AML-193 (cell line): Measurements from ENCODE around the gene CSNK2A1.
"Not testable (repeated sequence)": the region's sequence is repeated elsewhere in the genome, so short reads cannot be mapped to it uniquely, and the experiment has no call there.

Experiments used
- DNase-seq, 2 experiments: peaks; one replicate each; lab custom pipeline; 2025; lab: John Stamatoyannopoulos, UW

The CSNK2A1 gene

DNA sequence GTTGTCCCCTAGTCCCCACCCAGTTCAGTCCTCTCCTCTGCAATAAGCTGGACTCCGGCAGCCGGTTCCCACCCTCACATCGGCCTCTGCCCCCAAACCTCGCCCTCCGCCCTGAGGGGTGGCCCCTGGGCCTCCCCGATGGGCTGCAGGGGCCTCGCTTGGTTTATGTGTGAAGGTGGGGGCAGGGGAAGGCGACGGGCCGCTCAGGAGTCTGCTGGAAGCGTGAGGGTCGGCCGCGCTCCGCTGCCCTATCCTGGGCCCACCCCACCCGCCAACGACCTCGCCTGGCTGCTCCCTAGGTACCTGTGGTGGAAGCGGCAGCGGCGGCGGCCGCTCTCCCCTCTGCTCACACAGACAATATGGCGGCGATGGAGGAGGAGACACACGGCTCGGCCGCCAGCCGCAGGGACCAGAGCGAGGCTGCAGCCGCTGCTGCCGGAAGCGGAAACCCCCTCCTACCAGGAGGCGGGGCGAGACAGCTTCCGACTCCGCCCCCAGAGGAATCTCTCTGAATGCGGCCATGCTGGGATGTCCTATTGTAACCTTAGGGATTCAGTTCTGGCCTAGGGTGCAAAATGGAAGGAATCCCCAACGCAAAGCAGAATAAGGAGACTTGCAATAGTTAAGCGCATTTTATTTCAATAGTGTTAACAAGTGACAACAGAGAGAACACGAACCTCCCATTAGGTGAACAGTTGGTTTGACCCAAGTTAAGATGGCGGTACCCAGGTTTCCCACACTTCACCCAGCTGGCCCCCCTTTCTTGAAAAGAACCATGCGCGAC is at the start of gene CSNK2A1:
Gene CSNK2A1, minus strand, starts transcription at position 422 of the 784 bp plus-strand sequence. CDS start 35,239 bp downstream, outside the sequence.
- DNase-seq, result peak; percentile 88 to 89

DNA sequence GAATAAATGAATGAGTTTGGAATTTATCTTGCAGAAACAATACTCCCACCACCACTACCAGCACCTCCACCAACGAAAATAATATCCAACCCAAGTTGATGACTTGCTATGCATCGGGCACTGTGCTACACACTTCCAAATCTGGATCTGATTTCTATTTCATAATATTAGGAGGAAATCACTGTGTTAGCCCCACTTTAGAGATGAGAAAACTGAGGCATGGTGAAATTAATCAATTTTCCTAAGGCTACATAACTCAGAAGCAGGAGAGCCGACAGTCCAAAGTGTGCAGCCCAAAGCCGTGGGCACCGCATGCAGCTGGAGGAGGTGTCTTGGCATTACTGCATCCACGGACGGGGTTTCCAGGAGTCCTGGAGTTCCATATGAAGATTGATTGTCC is 48.9 kb upstream of the CSNK2A1 start:
- DNase-seq, result no peak

DNA sequence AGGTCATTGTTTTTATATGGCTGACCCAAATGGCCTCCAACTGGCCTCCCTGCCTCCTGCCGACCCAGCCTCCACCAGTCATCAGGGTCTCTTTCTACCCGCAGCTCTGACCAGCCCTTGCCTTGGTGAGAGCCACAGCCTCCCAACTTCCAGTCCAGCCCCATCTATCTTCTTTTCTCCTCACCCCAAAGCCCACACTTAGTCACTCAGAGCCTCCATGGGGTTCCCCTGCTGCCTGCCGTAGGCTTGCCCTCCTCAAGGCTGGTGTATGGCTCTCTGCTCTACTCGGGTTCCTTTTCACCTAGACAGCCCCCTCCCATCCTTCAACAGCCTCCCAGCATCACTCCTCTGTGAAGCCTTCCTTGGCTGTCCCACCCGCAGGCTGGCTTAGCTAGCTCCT is 48.4 kb upstream of the CSNK2A1 start:
- DNase-seq, result no peak

DNA sequence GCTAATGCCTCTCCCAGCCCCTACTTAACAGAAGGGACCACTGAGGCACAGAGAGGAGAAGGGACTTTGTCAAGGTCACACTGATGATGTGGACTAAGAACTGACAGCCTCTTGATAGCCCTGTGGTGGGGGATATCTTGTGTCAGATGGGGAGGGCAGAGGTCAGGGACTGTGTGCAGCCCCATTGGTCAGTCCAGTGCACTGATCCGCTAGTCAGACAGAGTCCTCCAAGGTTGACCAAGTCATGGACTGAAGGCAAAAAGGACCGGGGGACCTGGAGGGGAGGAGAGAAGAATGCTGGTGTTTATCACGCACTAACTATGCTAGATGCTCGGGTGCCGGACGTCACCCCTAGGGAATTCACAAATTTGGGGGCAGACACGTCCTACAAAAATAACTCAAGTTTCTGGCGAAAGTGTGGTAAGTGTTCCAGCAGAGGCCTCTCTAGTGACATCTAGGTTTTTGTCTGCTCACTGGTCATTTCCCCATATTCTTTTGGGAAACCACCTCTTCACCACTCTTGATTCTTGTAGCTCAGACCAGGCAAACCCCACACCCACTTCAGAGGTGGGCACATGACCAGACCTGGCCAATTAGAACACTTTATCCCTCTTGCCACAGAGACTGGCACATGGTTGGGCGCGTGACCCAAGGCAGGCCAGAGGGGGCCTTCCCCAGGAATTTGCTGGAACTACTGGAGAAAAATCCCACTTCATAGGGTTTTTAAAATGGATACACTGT is 45.5 kb upstream of the CSNK2A1 start:
- no peak for DNase-seq

DNA sequence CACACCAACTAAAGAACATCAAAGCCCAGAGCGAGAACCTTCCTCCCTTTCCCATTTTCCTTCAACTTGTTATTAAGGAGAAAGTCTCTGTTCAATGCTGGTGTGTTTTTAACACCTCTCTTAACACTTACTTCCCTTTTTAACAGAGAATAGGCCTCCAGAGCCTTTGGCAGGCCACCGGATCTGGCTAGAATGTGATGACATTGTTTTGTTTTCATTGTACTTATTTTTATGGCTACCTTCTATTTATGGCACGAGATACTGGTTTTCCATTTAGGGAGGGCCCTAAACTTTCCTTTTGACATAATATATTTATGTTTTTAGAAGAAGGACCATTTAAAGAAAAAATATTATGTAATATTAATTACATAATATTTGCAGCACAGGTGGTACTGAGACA is 44.9 kb upstream of the CSNK2A1 start:
- DNase-seq, result peak in 1 of 2 experiments; percentile 19

DNA sequence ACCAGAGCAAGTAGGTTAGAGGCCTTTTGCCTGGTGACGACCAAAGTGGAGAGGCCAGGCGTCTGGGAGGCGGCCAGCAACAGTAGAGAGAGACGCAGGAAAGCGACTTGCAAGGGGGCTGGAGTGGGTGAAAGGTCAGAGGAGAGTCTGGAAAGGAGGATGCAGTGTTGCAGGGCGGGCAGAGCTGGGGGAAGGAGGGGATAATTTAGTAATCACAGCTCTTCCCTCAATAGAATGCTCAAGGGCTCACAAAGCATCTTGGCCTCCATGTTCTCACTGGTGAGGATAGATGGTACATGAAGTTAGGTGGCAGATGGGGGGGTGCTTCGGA is 41.3 kb upstream of the CSNK2A1 start:
- no peak for DNase-seq

DNA sequence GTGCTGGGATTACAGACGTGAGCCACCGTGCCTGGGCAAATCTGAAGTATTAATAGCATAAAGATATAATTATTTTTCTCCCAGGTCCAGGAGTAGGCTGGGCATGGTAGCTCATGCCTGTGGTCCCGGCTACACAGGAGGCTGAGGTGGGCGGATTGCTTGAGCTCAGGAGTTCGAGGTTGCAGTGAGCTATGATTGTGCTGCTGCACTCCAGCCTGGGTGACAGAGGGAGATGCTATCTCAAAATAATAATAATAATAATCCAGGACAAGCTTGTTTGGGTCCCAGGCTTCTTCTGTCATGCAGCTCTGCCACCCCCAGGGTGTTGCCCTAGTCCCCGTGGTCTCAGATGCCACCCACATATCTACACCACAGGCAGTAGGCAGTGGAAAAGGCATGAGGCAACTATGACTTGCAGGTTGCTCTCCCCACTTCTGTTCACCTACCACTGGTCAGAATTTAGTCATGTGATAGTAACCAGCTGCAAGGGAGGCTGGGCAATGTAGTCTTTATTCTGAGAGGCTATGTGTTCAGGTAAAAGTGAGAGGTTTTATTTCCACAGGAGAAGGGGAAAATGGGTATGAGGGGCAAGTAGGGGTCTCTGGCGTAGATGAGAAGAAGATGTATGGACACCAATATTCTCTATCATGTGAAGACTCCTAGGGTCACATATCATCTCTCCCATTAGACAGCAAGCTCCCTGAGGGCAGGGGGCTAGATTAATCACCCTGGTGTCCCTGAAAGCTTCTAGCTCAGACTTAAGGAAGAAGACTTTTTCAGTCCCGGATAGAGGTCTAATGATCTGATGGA is 40.8 kb upstream of the CSNK2A1 start:
- DNase-seq, result no peak

DNA sequence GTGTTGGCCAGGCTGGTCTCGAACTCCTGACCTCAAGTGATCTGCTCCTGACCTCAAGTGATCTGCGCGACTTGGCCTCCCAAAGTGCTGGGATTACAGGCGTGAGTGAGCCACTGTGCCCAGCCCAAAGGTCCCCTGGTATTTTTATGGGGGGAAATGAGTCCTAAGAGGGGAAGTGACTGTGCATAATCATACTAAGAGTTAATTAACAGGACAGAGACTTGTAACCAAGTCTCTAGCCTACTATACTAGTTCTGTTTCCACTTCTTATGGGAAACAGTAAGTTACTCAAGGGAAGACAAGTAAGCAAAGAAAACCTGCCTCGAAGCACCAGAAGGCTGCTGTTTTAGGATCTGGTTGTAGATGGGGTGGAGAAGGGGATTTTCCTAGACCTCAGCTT is 38.6 kb upstream of the CSNK2A1 start:
- no peak for DNase-seq

DNA sequence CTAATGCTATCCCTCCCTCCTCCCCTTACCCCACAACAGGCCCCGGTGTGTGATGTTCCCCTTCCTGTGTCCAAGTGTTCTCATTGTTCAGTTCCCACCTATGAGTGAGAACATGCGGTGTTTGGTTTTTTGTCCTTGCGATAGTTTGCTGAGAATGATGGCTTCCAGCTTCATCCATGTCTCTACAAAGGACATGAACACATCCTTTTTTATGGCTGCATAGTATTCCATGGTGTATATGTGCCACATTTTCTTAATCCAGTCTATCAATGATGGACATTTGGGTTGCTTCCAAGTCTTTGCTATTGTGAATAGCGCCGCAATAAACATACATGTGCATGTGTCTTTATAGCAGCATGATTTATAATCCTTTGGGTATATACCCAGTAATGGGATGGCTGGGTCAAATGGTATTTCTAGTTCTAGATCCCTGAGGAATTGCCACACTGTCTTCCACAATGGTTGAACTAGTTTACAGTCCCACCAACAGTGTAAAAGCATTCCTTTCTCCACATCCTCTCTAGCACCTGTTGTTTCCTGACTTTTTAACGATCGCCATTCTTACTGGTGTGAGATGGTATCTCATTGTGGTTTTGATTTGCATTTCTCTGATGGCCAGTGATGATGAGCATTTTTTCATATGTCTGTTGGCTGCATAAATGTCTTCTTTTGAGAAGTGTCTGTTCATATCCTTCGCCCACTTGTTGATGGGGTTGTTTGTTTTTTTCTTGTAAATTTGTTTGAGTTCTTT is 35.5 kb upstream of the CSNK2A1 start:
- not testable (repeated sequence) for DNase-seq

DNA sequence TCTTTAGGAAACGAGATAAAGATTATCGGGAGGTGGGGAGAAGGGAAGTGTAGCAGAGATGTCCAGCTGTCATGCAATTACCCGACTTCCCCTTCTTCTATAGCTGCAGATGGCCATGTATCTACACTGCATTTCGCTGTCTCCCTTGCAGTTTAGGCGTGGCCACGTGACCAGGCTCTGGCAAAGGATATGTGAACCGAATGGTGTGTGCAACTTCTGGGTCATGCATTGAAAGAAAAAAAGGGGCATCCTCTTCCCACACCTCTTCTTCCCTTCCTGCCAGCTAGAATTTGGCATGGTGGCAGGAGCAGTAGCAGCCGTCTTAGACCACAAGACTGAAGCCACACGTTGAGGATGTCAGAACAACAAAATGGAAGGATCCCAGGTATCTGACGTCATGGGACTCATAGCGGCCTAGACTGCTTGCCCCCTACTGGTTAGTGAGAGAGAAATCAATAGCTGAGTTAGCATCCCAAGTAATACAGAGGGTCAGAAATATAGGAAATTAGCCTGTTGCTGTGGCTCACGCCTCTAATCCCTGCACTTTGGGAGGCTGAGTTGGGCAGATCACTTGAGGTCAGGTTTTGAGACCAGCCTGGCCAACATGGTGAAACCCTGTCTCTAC is 33.7 kb upstream of the CSNK2A1 start:
- DNase-seq, result peak; percentile 12 to 29

DNA sequence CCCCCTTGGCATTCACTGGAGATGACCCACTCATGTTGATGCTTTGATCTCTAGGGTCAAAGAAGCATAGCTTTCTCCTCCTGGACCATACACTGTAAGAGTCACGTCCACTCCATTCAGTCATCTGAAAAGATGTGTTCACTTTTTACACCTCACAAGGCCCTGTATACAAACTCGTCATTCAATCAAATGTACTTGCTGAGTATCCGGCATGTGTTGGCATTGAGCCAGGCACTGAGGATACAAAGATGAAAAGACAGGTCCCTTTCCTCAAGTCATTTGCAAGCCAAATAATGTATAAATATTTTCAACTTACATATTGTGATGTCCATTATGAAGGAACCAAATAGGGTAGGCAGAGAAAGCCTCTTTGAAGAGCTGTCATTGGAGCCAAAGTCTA is 32.6 kb upstream of the CSNK2A1 start:
- DNase-seq, result no peak

DNA sequence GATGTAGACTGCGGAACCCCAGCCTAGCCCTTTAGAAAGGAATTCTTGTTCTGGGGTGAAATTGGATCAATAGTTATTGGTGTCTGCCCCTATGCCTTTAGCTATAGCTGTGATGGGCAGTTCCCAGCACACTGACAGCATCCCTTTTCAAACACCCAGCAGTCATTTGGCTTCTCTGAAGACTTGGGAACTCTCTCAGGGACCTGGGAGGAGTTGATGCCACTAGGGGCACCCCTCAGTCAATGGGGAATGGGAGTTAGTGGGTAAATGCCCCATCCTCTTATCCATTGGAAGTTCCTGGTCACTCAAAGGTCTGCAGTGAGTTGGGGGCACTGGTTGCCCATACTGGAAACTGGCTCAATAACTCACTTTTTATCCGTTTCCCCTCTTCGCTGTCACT is 31.6 kb upstream of the CSNK2A1 start:
- no peak for DNase-seq

DNA sequence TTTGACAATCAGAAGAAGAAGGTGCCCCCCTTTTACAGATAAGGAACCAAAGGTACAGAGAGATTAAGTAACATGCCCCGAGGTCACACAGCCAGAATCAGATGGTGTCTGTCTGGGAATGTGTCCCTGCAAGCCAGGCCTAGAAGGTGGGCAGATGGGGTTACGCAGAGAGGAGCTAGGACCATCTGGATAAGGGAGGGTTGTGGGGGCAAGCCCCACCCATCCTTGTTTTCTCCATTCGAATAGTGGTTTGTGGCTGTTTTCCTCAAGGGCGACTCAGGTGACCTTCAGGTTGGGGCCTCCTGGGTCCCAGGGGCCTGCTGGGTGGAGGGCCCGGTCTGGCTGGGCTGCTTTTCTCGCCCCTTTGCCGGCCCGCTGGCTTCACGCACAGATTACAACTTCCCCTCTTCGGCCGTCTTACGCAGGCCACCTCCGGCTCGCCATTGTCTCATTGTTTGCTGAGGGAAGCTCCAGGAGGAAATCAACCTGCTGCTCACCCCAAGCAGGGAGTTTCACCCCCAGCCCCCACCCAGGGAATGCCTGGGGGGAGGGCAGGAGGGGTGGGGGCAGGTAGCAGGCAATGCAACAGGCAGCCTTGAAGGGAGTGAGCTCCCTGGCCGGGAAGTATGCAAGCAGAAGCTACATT is 30.8 kb upstream of the CSNK2A1 start:
- DNase-seq, result no peak

DNA sequence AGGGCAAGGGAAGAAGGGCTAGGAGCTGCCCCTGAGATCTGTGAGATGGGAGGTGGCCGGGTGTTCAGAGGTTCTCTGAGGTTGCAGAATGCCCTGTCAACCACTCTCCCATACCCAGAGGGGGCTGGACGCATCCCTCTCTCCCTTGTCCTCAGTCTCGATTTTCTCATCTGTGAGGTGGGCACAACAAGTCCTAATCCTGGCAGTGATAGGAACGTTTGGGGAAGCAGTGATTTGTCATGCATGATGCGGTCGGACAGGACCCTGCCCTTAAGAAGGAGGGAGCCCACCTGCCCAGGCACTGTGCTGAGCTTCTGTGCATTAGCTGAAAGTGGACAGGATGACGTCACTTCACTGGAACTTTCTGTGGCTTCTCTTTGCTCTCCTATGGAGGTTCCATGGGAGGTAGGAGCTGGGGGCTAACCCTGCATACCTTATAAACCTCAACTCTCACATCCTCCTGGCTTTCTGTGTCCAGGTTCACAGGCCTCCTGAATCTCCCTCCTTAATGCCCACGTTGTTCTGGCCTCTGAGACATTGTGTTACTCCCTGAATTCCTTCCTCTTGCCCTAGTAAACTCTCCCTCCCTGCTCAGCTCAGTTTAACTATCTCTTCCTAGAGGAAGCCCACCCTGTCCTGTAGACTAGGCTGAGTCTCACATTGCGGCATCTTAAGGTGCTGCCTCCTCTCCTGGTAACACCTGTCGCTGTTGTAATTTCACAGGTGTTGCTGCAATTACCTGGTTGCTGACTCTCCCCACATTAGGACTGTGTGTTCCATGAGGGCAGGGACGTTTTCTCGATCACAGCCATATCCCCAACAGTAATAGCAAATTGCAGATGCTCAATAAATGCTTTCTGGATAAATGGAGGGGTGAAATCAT is 30.1 kb upstream of the CSNK2A1 start:
- DNase-seq, result no peak

DNA sequence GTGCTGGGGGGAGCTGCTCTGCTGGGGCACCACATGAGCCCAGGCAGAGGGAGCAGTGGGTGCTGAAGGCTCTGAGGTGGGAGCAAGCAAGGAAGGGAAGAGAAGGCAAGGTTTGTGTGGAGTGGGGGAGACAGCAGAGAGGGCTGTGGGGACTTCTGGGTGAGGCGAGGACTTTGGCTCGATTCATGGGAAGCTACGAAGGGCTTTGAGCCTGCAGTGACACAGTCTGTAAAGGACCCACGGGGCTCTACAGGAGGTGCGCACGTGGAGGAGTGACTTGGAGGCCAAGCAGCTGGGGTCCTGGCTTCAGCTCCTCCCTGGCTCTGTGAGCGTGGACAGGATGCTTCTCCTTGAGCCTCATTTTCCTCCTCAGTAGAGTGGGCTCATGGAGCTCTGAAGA is 29.1 kb upstream of the CSNK2A1 start:
- DNase-seq, result no peak

DNA sequence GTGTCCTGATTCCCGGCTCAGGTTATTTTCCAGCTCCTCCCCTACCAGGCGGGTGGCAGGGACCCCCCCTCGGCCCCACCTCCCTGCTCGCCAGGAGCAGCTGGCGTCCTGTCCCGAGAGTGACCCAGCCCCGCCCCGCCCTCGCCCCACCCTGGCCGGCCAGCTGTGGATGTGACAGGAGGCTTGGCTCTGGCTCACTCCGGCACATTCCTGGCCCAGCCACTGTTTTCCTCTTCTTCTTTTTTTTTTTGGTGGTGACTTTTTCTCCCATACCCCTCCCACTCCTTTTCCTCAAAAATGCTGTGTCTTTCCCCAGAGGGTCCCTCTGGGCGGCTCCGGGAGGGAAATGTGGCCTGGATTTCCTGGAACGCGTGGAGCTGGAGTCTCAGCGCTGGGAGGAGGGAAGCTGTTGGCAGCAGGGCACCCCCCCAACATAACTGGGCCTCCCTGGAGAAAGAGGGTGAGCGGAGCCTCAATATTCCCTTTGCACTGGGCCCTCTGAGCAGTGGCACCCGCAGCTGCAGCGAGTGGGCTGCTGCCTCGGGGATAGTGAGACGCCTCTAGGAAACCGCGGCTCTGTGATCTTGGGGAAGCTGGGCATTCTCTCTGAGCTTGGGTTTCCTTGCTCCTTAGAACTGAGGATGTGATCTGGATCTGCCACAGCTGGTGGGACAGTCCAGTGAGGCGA is 28.3 kb upstream of the CSNK2A1 start:
- no peak for DNase-seq

DNA sequence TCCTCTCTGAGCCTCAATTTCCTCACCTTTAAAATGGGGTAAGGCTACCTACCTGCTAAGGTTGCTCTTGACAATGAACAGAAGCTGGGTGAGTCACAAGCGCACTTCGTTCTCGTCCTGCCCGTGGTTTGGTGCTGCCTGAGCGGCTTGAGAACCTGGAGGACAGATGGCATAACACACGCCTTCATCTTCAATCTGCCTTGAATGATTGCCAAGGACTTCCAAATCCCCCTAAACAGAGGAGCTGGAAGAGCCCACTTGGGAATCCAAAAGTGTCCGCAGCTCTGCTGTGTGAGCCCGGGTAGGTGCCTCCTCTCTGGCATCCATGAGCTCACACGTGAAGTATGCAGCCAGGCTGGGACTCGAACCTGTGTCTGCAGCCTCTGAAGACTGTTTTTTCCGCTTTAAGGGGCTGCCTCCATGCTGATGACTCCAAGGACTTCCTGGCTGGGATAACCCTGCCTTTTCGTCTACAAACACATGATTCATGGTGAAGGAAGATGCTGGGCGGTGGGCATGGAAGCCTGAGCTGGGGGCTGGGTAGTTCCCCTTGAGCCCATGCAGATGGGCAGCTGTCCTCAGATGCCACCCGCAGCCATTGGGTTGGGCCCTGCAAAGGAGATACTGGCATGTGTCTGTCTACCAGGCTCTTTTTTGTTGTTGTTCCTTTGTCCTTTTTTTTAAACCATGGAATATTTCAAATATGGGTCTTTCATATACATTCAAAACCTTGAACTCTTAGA is 25.3 kb upstream of the CSNK2A1 start:
- DNase-seq, result no peak

DNA sequence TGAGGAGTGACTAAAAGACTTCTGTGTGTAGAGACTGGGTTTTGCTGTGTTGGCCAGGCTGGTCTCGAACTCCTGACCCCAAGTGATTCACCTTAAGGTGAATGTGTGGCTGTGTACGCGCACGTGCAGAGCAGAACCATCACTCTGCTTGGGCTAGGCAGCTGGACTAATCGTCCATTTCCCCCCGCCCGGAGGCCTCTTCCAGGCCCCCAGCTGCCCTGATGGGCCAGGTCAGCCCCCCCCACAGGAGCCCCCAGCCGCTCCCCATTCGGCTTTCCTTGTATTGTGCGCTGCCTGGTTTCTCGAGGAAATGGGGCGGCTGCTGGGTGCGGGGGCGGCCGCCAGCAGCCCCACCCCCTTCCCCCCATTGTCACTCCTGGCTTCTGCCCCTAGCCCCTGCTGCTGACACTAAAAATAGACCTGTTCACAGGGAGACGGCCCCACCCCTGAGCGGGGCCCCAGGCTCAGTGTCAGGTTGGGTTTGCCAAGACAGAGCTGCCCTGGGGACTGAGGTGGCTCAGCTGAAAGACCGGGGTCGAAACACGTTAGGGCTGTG is 24.6 kb upstream of the CSNK2A1 start:
- no peak for DNase-seq
